ENCODE data around the gene REEP2.
A peak's percentile ranks its signal among the peaks of the same experiment; 100 is the strongest.
"Not testable (repeated sequence)": the region's sequence is repeated elsewhere in the genome, so short reads cannot be mapped to it uniquely, and the experiment has no call there.

The REEP2 gene

DNA sequence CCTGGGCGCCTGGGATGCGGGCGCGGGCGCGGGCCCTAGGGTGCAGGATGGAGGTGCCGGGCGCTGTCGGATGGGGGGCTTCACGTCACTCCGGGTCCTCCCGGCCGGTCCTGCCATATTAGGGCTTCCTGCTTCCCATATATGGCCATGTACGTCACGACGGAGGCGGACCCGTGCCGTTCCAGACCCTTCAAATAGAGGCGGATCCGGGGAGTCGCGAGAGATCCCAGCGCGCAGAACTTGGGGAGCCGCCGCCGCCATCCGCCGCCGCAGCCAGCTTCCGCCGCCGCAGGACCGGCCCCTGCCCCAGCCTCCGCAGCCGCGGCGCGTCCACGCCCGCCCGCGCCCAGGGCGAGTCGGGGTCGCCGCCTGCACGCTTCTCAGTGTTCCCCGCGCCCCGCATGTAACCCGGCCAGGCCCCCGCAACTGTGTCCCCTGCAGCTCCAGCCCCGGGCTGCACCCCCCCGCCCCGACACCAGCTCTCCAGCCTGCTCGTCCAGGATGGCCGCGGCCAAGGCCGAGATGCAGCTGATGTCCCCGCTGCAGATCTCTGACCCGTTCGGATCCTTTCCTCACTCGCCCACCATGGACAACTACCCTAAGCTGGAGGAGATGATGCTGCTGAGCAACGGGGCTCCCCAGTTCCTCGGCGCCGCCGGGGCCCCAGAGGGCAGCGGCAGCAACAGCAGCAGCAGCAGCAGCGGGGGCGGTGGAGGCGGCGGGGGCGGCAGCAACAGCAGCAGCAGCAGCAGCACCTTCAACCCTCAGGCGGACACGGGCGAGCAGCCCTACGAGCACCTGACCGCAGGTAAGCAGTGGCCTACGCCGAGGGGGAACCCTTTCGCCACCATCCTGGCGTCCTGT lies 26.6 kb downstream of the REEP2 start, which contains the start of gene EGR1:
Gene EGR1 (plus strand): TSS at position 219 of the 864 bp plus-strand sequence. CDS start 283 bp downstream, at position 502.
- DNase-seq (ENCODE audit: insufficient read length, low spot score) = peak; percentile 86
- FAIRE-seq = peak; percentile 74

DNA sequence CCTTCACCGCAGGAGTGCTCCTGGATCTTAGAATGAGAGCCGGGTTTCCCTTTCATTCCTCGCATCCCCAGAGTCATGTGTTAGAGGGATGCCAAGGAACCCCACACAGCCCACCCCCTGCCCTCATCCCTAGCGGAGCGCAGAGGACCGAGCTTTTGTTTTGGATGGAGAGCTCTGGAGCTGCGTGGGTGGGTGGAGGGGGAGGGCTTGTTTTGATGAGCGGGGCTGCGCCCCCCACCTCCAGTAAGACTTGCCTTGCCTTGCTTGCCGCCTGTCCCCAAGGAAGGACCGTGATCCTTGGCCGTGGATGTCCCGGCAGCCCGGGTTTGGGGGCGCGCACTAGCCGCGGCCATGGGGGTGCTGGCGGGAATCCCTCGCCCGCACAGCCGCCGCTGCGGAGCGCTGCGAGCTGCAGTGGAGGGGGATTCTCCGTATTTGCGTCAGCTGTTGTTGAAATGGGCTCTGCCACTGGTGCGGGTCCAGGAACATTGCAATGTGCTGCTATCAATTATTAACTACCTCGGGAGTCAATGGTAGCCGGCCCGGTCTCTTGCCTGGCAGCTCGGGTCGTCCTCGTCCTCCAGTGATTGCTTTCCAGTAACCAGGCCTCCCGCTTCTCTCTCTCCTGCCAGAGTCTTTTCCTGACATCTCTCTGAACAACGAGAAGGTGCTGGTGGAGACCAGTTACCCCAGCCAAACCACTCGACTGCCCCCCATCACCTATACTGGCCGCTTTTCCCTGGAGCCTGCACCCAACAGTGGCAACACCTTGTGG lies 27.5 kb downstream of the REEP2 start:
- no peak for DNase-seq (ENCODE audit: insufficient read length, low spot score)
- no peak for FAIRE-seq

DNA sequence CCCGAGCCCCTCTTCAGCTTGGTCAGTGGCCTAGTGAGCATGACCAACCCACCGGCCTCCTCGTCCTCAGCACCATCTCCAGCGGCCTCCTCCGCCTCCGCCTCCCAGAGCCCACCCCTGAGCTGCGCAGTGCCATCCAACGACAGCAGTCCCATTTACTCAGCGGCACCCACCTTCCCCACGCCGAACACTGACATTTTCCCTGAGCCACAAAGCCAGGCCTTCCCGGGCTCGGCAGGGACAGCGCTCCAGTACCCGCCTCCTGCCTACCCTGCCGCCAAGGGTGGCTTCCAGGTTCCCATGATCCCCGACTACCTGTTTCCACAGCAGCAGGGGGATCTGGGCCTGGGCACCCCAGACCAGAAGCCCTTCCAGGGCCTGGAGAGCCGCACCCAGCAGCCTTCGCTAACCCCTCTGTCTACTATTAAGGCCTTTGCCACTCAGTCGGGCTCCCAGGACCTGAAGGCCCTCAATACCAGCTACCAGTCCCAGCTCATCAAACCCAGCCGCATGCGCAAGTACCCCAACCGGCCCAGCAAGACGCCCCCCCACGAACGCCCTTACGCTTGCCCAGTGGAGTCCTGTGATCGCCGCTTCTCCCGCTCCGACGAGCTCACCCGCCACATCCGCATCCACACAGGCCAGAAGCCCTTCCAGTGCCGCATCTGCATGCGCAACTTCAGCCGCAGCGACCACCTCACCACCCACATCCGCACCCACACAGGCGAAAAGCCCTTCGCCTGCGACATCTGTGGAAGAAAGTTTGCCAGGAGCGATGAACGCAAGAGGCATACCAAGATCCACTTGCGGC lies 28.2 kb downstream of the REEP2 start:
- FAIRE-seq = no peak

DNA sequence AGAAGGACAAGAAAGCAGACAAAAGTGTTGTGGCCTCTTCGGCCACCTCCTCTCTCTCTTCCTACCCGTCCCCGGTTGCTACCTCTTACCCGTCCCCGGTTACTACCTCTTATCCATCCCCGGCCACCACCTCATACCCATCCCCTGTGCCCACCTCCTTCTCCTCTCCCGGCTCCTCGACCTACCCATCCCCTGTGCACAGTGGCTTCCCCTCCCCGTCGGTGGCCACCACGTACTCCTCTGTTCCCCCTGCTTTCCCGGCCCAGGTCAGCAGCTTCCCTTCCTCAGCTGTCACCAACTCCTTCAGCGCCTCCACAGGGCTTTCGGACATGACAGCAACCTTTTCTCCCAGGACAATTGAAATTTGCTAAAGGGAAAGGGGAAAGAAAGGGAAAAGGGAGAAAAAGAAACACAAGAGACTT lies 28.9 kb downstream of the REEP2 start:
- FAIRE-seq (no peak), DNase-seq (ENCODE audit: insufficient read length, low spot score) (no peak)

More for the DNA sequence above, 28.2 kb downstream of the REEP2 start:
- DNase-seq (ENCODE audit: insufficient read length, low spot score) = no peak

DNA sequence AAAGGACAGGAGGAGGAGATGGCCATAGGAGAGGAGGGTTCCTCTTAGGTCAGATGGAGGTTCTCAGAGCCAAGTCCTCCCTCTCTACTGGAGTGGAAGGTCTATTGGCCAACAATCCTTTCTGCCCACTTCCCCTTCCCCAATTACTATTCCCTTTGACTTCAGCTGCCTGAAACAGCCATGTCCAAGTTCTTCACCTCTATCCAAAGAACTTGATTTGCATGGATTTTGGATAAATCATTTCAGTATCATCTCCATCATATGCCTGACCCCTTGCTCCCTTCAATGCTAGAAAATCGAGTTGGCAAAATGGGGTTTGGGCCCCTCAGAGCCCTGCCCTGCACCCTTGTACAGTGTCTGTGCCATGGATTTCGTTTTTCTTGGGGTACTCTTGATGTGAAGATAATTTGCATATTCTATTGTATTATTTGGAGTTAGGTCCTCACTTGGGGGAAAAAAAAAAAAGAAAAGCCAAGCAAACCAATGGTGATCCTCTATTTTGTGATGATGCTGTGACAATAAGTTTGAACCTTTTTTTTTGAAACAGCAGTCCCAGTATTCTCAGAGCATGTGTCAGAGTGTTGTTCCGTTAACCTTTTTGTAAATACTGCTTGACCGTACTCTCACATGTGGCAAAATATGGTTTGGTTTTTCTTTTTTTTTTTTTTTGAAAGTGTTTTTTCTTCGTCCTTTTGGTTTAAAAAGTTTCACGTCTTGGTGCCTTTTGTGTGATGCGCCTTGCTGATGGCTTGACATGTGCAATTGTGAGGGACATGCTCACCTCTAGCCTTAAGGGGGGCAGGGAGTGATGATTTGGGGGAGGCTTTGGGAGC lies 29.5 kb downstream of the REEP2 start:
- no peak for FAIRE-seq
- no peak for DNase-seq (ENCODE audit: insufficient read length, low spot score)

DNA sequence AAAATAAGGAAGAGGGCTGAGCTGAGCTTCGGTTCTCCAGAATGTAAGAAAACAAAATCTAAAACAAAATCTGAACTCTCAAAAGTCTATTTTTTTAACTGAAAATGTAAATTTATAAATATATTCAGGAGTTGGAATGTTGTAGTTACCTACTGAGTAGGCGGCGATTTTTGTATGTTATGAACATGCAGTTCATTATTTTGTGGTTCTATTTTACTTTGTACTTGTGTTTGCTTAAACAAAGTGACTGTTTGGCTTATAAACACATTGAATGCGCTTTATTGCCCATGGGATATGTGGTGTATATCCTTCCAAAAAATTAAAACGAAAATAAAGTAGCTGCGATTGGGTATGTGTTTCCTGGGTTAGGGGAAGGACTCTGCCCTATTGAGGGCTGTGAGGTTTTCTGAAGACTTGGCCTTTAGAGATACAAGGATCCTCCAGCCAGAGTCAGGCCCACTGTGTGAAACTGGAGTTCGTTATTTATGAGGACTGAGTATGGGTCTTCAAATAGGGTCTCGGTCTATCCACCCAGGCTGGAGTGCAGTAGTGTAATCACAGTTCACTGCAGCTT lies 30.2 kb downstream of the REEP2 start:
- DNase-seq (ENCODE audit: insufficient read length, low spot score) (no peak), FAIRE-seq (no peak)

DNA sequence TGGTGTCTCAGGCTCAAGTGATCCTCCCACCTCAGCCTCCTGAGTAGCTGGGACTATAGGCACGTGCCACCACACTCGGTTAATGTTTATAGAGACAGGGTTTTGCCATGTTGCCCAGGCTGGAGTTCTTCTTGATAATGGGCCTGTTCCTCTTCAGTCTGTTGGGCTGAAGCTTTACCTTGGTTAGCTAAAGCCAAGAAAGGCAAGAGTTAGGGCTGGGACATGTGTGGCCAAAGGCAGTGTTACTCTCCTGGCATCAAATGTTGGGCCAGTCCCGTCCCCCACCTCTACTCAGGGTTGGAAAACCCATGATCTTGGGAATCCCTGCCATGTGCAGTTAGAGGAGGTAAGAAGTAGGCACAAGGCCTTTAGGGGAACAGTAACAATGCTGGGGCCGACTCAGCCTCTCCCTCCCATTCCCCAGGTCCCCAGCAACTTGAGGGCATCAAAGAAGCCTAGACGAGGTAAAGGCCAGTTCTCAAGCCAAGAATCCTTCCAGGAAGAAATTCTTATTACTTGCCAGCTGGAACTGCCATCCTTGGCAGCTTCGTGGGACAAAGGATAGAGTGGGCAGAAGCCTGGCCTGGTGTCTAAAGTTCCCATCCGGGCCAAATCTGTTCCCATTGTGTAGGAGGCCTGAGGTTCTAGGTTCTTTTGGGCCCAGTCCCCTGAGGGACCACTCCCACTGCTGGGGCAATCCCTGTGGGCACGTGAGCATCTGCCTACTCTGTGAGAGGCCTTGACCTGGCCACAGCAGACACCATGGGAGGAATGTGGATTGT lies 30.9 kb downstream of the REEP2 start:
- peak; percentile 90 for FAIRE-seq
- no peak for DNase-seq (ENCODE audit: insufficient read length, low spot score)

DNA sequence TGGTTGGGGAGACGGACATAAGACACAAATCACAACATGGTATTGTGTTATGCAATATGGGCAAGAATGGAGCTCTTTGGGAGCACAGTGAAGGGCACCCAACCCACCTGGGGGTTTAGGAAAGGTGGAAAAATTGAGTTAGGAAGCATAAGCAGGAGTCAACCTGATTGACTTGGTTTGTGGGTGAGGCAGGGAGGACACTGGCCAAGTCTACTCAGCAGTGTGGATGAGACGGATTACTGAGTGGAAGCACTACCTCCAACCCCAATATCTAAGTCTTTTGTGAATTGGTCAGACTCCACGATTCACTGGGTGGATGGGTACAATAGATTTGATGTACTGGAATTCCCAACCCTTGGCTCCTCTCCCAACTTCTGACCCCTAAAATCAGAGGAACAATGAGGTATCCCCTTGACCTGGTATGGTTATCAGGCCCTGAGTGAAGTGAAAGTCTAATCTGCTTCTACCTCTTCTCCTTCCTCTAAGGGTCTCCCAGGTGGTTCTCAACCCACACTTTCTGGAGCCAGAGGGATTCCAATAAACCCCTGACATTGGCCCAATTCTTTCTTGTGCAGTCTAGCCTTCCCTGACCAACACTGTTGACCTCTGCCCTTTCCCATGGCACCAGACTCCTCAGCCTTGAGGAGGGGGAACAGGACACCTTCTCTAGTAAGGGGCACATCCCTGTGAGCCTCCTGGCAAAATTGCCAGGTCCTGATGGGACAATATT lies 31.6 kb downstream of the REEP2 start:
- no peak for FAIRE-seq
- DNase-seq (ENCODE audit: insufficient read length, low spot score) = no peak

DNA sequence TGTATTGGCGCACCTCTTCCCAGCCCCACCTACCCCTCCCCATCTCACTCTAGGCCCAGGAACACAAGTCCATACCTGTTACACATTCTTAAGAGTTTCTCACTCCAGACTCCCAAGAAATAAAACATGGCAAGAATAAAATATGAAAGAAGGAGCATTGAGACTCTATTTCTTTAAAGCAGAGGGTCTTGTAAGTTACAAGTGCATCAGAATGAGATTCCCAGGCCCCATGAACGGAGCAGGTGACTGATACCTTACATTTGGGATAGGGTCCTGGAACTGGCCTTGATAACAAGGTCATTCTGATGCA lies 32.1 kb downstream of the REEP2 start:
- FAIRE-seq = no peak
- DNase-seq (ENCODE audit: insufficient read length, low spot score) = no peak

DNA sequence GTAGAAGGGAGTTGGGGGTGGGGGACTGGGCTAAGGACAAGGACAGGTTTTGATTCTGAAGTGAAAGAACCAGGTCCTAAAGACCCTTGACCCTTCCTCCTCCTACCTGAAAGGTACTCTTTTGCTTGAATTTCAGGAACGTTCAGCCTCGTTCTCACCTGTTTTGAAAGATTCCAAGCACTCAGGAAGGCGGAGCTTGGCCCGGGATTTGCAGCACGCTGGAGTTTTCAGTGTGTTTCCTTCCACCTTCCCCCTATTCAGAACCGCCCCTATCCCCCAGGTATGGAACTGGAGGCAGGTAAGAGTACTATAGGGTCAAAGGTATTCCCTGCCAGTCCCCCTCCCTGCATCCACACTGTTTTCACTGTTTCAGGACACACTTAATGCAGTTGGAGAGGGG lies 33.5 kb downstream of the REEP2 start:
- FAIRE-seq (no peak), DNase-seq (ENCODE audit: insufficient read length, low spot score) (no peak)

DNA sequence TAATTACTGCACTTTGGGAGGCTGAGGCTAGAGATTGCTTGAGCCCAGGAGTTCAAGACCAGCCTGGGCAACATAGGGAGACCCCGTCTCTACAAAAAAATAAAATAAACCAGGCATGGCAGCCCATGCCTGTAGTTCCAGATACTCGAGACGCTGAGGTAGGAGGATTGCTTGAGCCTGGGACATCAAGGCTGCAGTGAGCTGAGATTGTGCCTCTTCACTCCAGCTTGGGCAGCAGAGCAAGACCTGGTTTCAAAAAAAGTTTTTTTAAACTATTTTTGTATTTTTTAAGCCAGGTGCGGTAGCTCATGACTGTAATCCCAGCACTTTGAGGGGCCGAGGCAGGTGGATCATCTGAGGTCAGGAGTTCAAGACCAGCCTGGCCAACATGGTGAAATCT lies 34.3 kb downstream of the REEP2 start:
- not testable (repeated sequence) for FAIRE-seq; DNase-seq (ENCODE audit: insufficient read length, low spot score)

DNA sequence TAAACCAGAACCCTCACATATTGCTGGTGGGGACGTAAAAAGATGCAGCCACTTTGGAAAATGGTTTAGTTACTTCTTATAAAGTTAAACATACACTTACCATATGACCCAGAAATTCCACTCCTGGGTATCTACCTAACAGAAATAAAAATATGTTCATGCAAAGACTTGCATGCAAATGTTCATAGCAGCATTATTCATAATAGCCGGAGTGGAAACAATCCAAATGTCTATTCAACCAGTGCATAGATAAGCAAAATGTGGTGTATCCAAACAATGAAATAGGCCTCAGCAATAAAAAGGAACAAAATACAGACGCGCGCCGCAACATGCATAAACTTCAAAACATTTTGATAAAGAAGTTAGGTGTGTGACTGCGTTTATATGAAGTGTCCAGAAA lies 38.1 kb downstream of the REEP2 start:
- DNase-seq (ENCODE audit: insufficient read length, low spot score) = no peak
- no peak for FAIRE-seq

DNA sequence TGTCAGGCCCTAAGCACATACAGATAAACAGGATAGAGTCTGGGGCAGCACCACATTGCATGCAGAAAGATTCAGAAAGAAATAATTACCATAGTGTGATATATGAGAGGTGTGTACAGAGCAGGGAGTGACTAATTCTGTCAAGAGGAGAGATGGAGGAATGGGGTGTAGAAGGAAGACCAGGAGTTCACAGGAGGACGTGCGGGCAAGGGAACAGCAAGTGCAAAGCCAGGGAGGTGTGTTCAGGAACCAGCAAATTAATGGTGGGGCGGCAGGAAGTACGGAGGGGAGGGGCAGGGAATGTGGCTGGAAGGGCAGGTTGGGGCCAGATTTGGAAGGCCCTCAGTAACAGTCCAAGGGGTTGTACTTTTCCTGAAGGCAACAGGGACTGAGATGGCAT lies 43.8 kb downstream of the REEP2 start:
- FAIRE-seq (no peak), DNase-seq (ENCODE audit: insufficient read length, low spot score) (no peak)

DNA sequence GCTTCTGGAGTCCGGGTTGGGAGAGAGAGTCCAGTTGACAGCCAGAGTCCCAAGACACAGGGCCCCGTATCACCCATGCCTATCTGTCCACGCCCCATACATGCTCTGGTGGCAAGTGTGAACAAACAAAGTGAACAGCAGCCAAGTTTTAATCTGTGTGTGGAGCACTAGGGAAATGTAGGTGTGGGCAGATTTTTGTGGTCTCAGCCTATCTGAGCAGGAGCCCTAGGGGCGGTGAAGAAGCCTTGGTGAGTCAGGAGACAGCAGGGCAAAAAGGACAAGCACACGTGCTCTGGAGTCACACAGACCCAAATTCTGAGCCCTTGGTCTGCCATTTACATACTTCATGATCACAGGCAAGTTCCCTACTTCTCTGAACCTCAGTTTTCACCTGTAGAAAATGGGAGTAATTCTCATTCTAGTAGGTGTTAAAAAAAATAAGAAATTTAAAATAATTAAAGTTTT lies 49.7 kb downstream of the REEP2 start:
- DNase-seq (ENCODE audit: insufficient read length, low spot score) (no peak), FAIRE-seq (no peak)

DNA sequence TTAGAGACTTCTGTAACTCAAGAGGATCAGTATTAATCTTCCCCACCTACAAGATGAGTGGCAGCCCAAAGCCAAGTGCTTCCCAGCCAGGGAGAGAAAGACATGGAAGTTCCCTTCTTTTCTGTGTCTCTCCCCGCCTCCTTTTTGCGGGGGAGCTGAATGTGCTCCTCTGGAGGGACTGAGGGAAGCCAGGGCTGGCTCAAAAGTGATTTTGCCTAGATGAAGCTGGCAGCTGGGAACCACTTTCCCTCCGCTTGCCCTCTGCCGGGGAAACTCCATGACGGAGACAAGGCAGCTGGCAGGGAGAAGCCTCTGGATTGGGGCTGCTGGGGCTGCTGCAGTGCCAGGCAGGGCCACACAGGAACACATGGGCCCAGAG lies 50.8 kb downstream of the REEP2 start:
- DNase-seq (ENCODE audit: insufficient read length, low spot score) (no peak), FAIRE-seq (no peak)

DNA sequence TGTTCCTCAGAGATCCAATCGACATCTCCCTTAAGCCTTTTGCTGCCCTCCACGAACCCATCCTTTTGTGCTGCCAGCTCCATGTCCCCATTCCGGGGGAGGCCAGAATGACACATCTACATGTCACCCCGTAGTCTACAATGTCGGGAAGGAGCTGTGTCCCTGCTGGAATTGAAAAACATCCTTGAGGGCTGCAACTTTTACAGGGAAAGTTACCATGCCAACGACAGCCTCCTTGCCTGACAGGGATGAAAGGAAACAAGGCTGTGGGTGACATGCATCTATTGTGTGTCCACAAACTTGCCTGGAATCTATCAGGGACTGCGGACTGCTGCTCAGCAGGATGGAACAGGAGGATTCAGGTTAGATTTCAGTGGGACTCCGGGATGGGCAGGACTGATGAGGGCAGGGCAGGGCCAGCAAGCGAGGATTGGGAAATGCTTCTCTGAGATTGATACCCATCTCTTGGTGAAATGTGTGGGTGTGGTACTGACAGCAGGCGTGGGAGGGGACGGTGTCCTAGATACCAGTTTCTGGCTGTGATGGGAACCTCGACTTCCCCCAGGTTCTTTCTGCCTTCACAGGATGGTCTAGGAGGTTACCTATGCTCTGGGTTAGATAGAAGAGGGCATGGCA lies 51.9 kb downstream of the REEP2 start:
- DNase-seq (ENCODE audit: insufficient read length, low spot score) (no peak), FAIRE-seq (no peak)

DNA sequence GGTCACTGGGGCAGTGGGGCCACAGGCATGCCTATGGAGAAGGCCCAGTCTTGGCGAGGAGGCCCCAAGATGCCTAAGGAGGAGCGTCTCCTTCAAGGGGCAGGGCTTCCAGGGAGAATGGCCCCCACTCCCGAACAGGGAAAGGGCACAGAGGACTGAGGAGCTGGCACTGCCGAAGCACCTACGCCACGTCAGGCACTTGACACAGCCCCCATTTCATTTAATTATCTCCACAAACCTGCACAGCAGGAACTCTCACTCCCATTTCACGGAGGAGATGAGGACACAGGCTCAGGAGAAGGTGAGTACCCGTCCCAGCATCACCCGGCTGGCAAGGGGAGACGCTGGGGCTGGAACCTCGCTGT lies 52.4 kb downstream of the REEP2 start:
- FAIRE-seq = no peak
- no peak for DNase-seq (ENCODE audit: insufficient read length, low spot score)
